ENCODE results near the gene KRT2. TPM values are rescaled to one million over a fixed set of nuclear protein-coding genes. Genes with fewer than 3 reads are reported as not detected.

The KRT2 gene
- polyA plus RNA-seq, 2 of the 4 experiments (the other 2 are of a cell fraction) = 0.09 TPM; not detected in 1

GRCh38 chr12:52605542-52605941 lies 46.5 kb downstream of the KRT2 start:
- H3K4me3 ChIP-seq = no peak overlapping the region
- FAIRE-seq (no peak), ATAC-seq (no peak), DNase-seq (ENCODE audit: low read depth in 1 of 2, low spot score in 1 of 2) (no peak)
- CTCF ChIA-PET = interaction anchor here (0.7 to 1.4 kb wide), 3 partner anchors 20 to 483 kb away, joined by 3 read pairs; no protein-coding TSS in a partner anchor
- POLR2A ChIA-PET = no interaction called here
- no peaks in the 10 kb centered on the region for H3K9me3 ChIP-seq
- TF ChIP-seq FOSB (CRISPR knock-in tag; IDR thresholded peaks at IDR 0.05) (no peak), ZNF302 (CRISPR knock-in tag; IDR thresholded peaks at IDR 0.05) (no peak), HOXA7 (CRISPR knock-in tag; IDR thresholded peaks at IDR 0.05) (no peak), HES2 (IDR thresholded peaks at IDR 0.05) (no peak), ELK1 (IDR thresholded peaks at IDR 0.05; ENCODE audit: low read depth, low read length) (no peak), ATOH8 (CRISPR knock-in tag; IDR thresholded peaks at IDR 0.05; ENCODE audit: low read depth) (no peak), FOXS1 (CRISPR knock-in tag; IDR thresholded peaks at IDR 0.05) (no peak), HOXB13 (CRISPR knock-in tag; IDR thresholded peaks at IDR 0.05; ENCODE audit: low read depth) (no peak), KDM5A (IDR thresholded peaks at IDR 0.05) (no peak), RNF2 (IDR thresholded peaks at IDR 0.05; ENCODE audit: borderline replicate concordance, low read depth) (no peak), JUN (IDR thresholded peaks at IDR 0.05) (no peak), EHF (CRISPR knock-in tag; IDR thresholded peaks at IDR 0.05) (no peak), ESRRA (IDR thresholded peaks at IDR 0.05; ENCODE audit: borderline replicate concordance, low read length) (no peak), RFX5 (IDR thresholded peaks at IDR 0.05) (no peak), CHD4 (IDR thresholded peaks at IDR 0.05; ENCODE audit: borderline replicate concordance) (no peak), NFE2L2 (conservative IDR thresholded peaks at IDR 0.05; ENCODE audit: low read length) (no peak)
- H3K4me2 ChIP-seq = no peak overlapping the region
- WGBS (ENCODE audit: missing lambda C conversion rate) = 81% methylated on average over 1 of the region's 1 CpG
- no peak overlapping the region for H3K27ac ChIP-seq
- no peaks in the 10 kb centered on the region for H3K4me1 ChIP-seq

- Histone ChIP-seq H3K4me2 (no peak overlapping the region), H3K9me3 (no peaks in the 10 kb centered on the region), H3K4me1 (no peaks in the 10 kb centered on the region), H3K4me3 (no peak overlapping the region), H3K27ac (no peak overlapping the region)
- POLR2A ChIA-PET = no interaction called here
- ATAC-seq (no peak; a peak in 2 of 6 replicates), DNase-seq (ENCODE audit: low read depth in 1 of 2, low spot score in 1 of 2) (peak in 1 of 2 experiments; percentile 27), FAIRE-seq (no peak)
- TF ChIP-seq USF2 (IDR thresholded peaks at IDR 0.05) = peak; percentile 68
- no peak for TF ChIP-seq ZNF302 (CRISPR knock-in tag; IDR thresholded peaks at IDR 0.05)
- CTCF ChIA-PET = interaction anchor here (0.6 kb wide), 1 partner anchor 93 kb away, joined by 3 read pairs; no protein-coding TSS in a partner anchor
Observed at GRCh38 chr12:52604859-52605258, 47.2 kb downstream of the KRT2 start.

GRCh38 chr12:52603314-52603713 lies 48.7 kb downstream of the KRT2 start:
- no peak overlapping the region for H3K4me2 ChIP-seq
- POLR2A ChIA-PET = no interaction called here
- no peak for ATAC-seq
- WGBS (ENCODE audit: missing lambda C conversion rate) = 50% methylated on average over 2 of the region's 2 CpGs
- no peaks in the 10 kb centered on the region for H3K9me3 ChIP-seq
- TF ChIP-seq CHD4 (IDR thresholded peaks at IDR 0.05; ENCODE audit: borderline replicate concordance) (no peak), MAFK (IDR thresholded peaks at IDR 0.05; ENCODE audit: partially characterized antibody) (no peak), EHF (CRISPR knock-in tag; IDR thresholded peaks at IDR 0.05) (no peak), EP300 (IDR thresholded peaks at IDR 0.05) (no peak), HOXA7 (CRISPR knock-in tag; IDR thresholded peaks at IDR 0.05) (no peak), RCOR1 (IDR thresholded peaks at IDR 0.05; ENCODE audit: low read depth, low read length) (no peak), USF2 (IDR thresholded peaks at IDR 0.05) (no peak), PHF8 (IDR thresholded peaks at IDR 0.05; ENCODE audit: borderline replicate concordance, low read depth) (no peak), NFE2L2 (conservative IDR thresholded peaks at IDR 0.05; ENCODE audit: low read length) (no peak), CHD2 (IDR thresholded peaks at IDR 0.05; ENCODE audit: low read length, partially characterized antibody) (no peak), MAX (IDR thresholded peaks at IDR 0.05) (no peak)
- DNase-seq (ENCODE audit: low read depth in 1 of 2, low spot score in 1 of 2) = no peak
- CTCF ChIA-PET = no interaction called here
- H3K27ac ChIP-seq = no peak overlapping the region
- no peaks in the 10 kb centered on the region for H3K4me1 ChIP-seq
- H3K4me3 ChIP-seq = no peak overlapping the region
- no peak for FAIRE-seq
